Measurements from ENCODE around the gene FAM124B. TPM values are rescaled to one million over a fixed set of nuclear protein-coding genes. Genes with fewer than 3 reads are reported as not detected.

FAM124B gene
- total RNA-seq, 2 donors from 2014 or later, result 1.3 to 1.5 TPM

DNA sequence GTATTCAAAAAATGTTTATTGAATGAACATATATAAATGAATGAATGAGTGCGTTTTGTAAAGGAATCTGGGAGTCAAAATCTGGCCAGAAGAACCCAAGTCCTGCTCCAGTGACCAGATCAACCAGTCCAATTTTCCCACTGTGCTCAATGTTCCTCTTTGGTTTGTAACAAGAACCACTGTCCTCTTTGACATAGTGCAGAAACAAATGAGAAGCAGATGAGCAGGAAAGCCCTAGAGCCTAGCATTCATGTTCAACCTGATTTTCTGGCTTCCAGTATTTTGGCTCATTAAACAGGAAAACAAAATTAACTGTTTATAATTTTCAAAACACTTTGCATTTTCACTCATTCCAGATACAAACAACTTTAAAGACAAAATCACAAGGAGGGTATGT is 23.2 kb downstream of the FAM124B start:
- TF ChIP-seq, protein P1, sequence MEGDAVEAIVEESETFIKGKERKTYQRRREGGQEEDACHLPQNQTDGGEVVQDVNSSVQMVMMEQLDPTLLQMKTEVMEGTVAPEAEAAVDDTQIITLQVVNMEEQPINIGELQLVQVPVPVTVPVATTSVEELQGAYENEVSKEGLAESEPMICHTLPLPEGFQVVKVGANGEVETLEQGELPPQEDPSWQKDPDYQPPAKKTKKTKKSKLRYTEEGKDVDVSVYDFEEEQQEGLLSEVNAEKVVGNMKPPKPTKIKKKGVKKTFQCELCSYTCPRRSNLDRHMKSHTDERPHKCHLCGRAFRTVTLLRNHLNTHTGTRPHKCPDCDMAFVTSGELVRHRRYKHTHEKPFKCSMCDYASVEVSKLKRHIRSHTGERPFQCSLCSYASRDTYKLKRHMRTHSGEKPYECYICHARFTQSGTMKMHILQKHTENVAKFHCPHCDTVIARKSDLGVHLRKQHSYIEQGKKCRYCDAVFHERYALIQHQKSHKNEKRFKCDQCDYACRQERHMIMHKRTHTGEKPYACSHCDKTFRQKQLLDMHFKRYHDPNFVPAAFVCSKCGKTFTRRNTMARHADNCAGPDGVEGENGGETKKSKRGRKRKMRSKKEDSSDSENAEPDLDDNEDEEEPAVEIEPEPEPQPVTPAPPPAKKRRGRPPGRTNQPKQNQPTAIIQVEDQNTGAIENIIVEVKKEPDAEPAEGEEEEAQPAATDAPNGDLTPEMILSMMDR (IDR thresholded peaks at IDR 0.05), result no peak
- H3K27ac ChIP-seq, result no peak overlapping the region

DNA sequence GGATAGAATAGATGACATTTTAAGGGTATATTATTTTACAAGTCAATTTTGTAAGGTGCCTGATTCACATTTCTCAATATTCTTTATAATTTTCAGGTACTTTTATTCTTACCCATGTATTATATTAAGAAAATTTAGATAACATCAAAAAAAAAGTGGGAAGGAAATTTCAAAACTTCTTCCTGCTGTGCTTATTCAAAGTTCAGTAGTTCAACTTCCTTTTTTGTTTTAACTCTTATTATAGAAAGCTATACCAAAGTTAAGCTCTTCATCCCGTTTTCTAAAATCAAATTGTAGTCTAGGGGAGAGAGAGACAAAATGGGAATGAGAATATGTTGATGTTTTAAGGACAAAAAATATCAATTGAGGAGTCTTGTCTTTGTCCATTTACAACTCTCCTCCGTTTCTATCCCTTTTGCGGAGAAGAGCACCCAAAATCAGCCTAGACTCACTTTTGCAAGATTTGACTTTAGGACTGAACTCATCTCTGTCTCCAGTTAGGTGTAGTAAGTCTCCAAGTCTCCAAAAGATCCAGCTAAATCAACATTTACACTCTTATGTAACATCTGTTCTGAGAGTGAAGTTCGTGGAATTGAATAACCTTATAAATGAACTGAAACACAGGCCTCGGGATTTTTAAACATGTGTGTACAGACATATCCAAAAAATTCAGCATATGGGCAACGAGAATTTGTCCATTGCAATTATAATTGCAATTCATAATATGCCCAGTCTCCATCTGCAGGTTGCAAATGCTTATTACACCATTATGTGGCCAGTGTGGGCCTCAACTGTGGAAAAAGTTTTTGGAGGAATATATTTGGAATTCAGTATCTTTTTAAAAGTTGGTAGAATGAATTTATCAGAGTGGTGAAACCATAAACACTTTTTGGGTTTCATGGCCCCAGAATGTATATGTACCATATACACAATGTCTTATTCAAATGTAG is 23.9 kb downstream of the FAM124B start:
- H3K4me1 ChIP-seq, result no peaks in the 10 kb centered on the region
- DNase-seq (ENCODE audit: low spot score), result no peak
- TF ChIP-seq, protein P1 (IDR thresholded peaks at IDR 0.05), result no peak
- H3K4me3 ChIP-seq, result no peak overlapping the region
- no peaks in the 10 kb centered on the region for H3K9me3 ChIP-seq
- H3K27me3 ChIP-seq, result no peaks in the 10 kb centered on the region
- H3K27ac ChIP-seq, result no peak overlapping the region
- no peaks in the 10 kb centered on the region for H3K36me3 ChIP-seq

More for the DNA sequence above, 23.2 kb downstream of the FAM124B start:
- Histone ChIP-seq H3K9me3 (no peaks in the 10 kb centered on the region), H3K27me3 (no peaks in the 10 kb centered on the region), H3K4me3 (no peak overlapping the region), H3K36me3 (no peaks in the 10 kb centered on the region), H3K4me1 (no peaks in the 10 kb centered on the region)
- DNase-seq (ENCODE audit: low spot score), result no peak

DNA sequence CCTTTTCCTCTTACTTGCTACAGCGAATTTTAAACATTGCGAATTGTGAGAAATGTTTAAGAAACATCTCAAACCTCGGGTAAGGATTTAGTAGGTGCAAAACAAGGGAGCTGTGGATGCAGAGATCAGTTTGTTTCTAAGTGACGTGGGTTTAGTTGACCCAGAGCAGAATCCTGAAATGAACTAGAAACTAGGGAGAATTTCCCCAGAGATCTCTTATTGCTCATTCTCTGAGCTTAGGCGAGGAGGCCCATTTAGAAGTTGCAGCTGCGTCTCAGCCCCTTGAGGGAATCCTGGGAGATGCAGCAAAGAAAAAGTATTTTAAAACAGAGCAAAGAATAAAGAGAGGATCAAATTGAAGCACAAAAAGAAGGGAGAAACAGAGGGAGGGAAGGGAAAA is 29.3 kb downstream of the FAM124B start:
- Histone ChIP-seq H3K27ac (no peak overlapping the region), H3K27me3 (no peaks in the 10 kb centered on the region), H3K4me1 (no peaks in the 10 kb centered on the region), H3K4me3 (no peak overlapping the region), H3K9me3 (no peaks in the 10 kb centered on the region), H3K36me3 (no peaks in the 10 kb centered on the region)
- no peak for DNase-seq (ENCODE audit: low spot score)
- TF ChIP-seq, protein P1 (IDR thresholded peaks at IDR 0.05), result no peak

DNA sequence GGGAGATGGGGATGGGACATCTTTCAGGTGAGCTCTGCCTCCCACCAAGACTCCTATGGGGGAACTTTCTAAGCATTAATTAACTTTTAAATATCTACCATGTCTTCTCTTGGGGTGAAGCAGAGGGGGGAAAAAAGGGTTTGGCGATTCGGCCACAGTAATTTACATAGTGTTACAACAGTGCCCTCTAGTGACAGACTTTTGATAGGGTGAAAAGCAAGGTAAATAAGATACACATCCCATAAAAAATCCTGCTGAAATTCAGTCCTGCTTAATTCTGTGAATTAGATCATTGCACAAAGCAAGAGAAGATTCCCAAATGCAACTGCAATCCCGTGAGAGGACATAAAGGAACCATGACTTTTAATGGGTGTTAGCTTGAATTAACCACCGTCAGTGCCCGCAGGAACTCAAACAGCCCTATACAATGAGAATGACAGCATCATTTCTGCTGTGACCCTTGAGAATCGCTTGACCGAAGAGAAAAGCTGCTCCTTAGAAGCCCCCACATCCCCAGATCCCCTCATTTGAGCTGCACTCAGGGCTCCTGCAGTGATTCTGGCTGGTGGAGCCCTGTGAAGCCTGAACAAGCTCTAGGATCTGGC is 32.8 kb downstream of the FAM124B start:
- H3K4me3 ChIP-seq, result no peak overlapping the region
- H3K27me3 ChIP-seq, result no peaks in the 10 kb centered on the region
- no peaks in the 10 kb centered on the region for H3K36me3 ChIP-seq
- DNase-seq (ENCODE audit: low spot score), result no peak
- no peak overlapping the region for H3K27ac ChIP-seq
- TF ChIP-seq, protein P1 (IDR thresholded peaks at IDR 0.05), result peak; percentile 47 to 77
- H3K9me3 ChIP-seq, result no peaks in the 10 kb centered on the region
- H3K4me1 ChIP-seq, result no peaks in the 10 kb centered on the region

DNA sequence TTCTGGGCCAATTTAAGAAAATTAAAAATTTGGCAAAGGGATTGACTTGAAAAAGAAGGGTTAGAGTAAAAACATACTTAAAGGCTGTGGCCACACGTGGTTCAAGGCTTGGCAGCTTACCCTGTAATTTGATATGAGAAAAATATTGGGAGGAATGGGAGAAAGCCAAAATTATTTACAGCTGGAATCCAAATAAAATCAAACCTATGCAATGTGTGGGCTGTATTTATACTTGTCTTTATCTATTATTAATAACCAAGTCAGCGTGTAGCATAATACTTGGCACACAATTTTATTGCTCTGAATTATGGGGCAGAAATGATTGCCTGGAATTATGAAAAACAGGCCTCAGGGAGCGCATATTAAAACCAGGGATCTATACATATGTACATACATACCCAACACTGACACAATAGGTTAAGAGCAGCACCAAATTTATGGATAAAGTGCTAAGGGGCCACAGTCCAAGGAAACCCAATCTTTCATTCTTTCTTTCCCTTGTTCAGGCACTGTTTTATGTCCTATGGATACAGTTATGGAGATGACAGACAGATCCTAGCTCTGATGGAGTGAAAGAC is 35.6 kb downstream of the FAM124B start:
- H3K36me3 ChIP-seq, result no peaks in the 10 kb centered on the region
- H3K4me3 ChIP-seq, result no peak overlapping the region
- H3K27me3 ChIP-seq, result no peaks in the 10 kb centered on the region
- TF ChIP-seq, protein P1 (IDR thresholded peaks at IDR 0.05), result no peak
- H3K27ac ChIP-seq, result no peak overlapping the region
- DNase-seq (ENCODE audit: low spot score), result no peak
- H3K9me3 ChIP-seq, result no peaks in the 10 kb centered on the region
- no peaks in the 10 kb centered on the region for H3K4me1 ChIP-seq
